SK-N-SH treated with all-trans-retinoic acid at 6 μM for 48 hours (cell line): ENCODE results near the gene C5.

Source experiments
- ARNTL ChIP-seq: fragments of 450-650 bp; formaldehyde crosslinking; IDR thresholded peaks from 2 replicates; pipeline ENCODE4 v1.5.0; 2020; ENCODE audit warnings: low read depth, mild to moderate bottlenecking, moderate library complexity, borderline replicate concordance
- CSDC2 ChIP-seq: fragments of 250-450 bp; sonication (Bioruptor Pico); IDR thresholded peaks from 2 replicates; pipeline ENCODE4 v1.5.0; 2020; ENCODE audit warnings: mild to moderate bottlenecking, moderate library complexity
- CSRNP3 ChIP-seq: fragments of 250-450 bp; sonication (Bioruptor Pico); IDR thresholded peaks from 2 replicates; pipeline ENCODE4 v1.5.1; 2021; ENCODE audit warnings: mild to moderate bottlenecking, moderate library complexity
- PATZ1 ChIP-seq: fragments of 250-450 bp; sonication (Bioruptor Pico); IDR thresholded peaks from 2 replicates; pipeline ENCODE4 v1.8.0; 2020; ENCODE audit warnings: mild to moderate bottlenecking, moderate library complexity, borderline replicate concordance
- PPARA ChIP-seq: fragments of 250-450 bp; sonication (Bioruptor Pico); IDR thresholded peaks from 2 replicates; pipeline ENCODE4 v1.5.0; 2020; ENCODE audit warnings: mild to moderate bottlenecking, borderline replicate concordance
- SNAI2 ChIP-seq: fragments of 250-450 bp; sonication (Bioruptor Pico); IDR thresholded peaks from 2 replicates; pipeline ENCODE4 v1.5.0; 2020; ENCODE audit warnings: mild to moderate bottlenecking, moderate library complexity
- TCF4 ChIP-seq: fragments of 250-450 bp; sonication (Bioruptor Pico); IDR thresholded peaks from 2 replicates; pipeline ENCODE4 v1.8.0; 2021; ENCODE audit warnings: mild to moderate bottlenecking, moderate library complexity, borderline replicate concordance
- ZC3H10 ChIP-seq: fragments of 250-450 bp; sonication (Bioruptor Pico); IDR thresholded peaks from 2 replicates; pipeline ENCODE4 v1.5.1; 2021; ENCODE audit warnings: mild to moderate bottlenecking, moderate library complexity
- ZFP3 ChIP-seq: fragments of 250-450 bp; sonication (Bioruptor Pico); IDR thresholded peaks from 2 replicates; pipeline ENCODE4 v1.5.0; 2020; ENCODE audit warnings: mild to moderate bottlenecking, moderate library complexity
- ZFP30 ChIP-seq: fragments of 450-650 bp; formaldehyde crosslinking; IDR thresholded peaks from 2 replicates; pipeline ENCODE4 v1.5.0; 2022; ENCODE audit warnings: mild to moderate bottlenecking, moderate library complexity
- ZNF565 ChIP-seq: fragments of 450-650 bp; formaldehyde crosslinking; conservative IDR thresholded peaks from 2 replicates; pipeline ENCODE4 v1.5.0; 2020; ENCODE audit warnings: low read depth, mild to moderate bottlenecking, moderate library complexity

GRCh38 chr9:120918931-120919842 is 130.9 kb downstream of the C5 start:
- TF ChIP-seq PATZ1 (CRISPR knock-in tag) (no peak), ZNF565 (CRISPR knock-in tag) (no peak), CSDC2 (CRISPR knock-in tag) (no peak), CSRNP3 (CRISPR knock-in tag) (no peak), ARNTL (CRISPR knock-in tag) (no peak), ZFP30 (CRISPR knock-in tag) (no peak), ZFP3 (CRISPR knock-in tag) (no peak), TCF4 (CRISPR knock-in tag) (no peak), PPARA (CRISPR knock-in tag) (no peak), ZC3H10 (CRISPR knock-in tag) (no peak), SNAI2 (CRISPR knock-in tag) (no peak)
